Measurements from ENCODE around the gene STK10.
A peak's percentile ranks its signal among the peaks of the same experiment; 100 is the strongest.

STK10 gene

DNA sequence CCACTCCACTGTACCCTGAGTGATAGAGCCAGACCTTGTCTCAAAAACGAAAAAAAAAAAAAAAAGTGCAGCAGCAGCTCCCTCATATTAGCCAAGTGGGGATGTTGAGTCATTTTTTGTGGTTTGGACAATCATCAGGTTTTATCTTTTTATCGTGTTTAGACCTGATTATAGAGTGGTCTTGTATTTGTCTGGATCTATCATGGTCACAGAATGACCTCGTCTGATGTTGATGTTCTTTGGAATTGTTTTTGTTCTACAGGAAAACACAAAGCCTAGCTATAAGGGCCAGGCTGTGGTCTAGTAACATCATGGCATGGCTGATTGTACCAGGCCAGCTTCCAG, 179.9 kb downstream of the STK10 start:
- H3K4me3 ChIP-seq (ENCODE audit: low read depth, low read length), result no peak overlapping the region
- TF ChIP-seq, protein P1, sequence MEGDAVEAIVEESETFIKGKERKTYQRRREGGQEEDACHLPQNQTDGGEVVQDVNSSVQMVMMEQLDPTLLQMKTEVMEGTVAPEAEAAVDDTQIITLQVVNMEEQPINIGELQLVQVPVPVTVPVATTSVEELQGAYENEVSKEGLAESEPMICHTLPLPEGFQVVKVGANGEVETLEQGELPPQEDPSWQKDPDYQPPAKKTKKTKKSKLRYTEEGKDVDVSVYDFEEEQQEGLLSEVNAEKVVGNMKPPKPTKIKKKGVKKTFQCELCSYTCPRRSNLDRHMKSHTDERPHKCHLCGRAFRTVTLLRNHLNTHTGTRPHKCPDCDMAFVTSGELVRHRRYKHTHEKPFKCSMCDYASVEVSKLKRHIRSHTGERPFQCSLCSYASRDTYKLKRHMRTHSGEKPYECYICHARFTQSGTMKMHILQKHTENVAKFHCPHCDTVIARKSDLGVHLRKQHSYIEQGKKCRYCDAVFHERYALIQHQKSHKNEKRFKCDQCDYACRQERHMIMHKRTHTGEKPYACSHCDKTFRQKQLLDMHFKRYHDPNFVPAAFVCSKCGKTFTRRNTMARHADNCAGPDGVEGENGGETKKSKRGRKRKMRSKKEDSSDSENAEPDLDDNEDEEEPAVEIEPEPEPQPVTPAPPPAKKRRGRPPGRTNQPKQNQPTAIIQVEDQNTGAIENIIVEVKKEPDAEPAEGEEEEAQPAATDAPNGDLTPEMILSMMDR (IDR thresholded peaks at IDR 0.05; ENCODE audit: insufficient read depth, low read depth, low read length, missing control alignments), result no peak
- no peak for DNase-seq (ENCODE audit: low read depth)

DNA sequence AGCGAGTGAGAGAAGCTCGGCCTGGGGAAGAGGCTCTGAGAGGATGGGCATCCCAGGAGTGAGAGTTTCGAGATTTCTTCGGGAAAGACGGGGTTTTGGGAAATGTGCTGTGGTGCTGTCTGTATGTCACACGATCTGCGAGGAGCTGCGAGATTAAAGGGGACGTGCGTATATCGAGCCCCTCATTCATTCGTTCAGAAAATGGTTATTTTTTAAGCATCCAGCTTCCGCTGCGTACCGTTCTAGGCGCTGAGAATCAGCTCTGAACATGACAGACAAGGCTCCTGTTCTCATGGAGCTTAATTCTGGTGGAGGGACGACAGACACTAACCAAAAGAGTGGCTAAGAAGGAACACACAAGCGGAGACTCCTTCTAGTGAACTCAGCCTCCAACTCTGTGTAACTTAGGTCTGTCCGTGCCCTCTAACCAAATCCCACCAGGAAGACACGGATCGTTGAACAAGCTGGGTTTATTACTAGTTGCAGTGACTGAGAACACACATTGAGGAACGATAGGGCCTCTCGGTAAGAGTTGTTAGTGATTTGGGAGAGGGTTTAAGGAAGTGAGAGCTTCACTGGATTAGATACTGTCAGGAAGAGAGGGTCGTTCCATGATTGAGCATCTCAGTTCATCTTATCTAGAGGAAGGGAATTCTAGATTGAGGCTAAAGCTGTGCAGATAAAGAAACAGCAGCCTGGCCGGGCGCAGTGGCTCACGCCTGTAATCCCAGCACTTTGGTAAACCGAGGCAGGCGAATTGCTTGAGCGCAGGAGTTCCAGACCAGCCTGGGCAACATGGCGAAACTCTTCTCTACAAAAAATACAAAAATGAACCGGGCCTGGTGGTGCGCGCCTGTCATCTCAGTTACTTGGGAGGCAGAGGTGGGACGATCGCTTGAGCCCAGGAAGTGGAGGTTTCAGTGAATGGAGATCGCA, 180.6 kb downstream of the STK10 start:
- peak overlapping the region; percentile 85 for H3K4me3 ChIP-seq (ENCODE audit: low read depth, low read length)
- DNase-seq (ENCODE audit: low read depth), result peak; percentile 37
- TF ChIP-seq, protein P1 (IDR thresholded peaks at IDR 0.05; ENCODE audit: insufficient read depth, low read depth, low read length, missing control alignments), result no peak

DNA sequence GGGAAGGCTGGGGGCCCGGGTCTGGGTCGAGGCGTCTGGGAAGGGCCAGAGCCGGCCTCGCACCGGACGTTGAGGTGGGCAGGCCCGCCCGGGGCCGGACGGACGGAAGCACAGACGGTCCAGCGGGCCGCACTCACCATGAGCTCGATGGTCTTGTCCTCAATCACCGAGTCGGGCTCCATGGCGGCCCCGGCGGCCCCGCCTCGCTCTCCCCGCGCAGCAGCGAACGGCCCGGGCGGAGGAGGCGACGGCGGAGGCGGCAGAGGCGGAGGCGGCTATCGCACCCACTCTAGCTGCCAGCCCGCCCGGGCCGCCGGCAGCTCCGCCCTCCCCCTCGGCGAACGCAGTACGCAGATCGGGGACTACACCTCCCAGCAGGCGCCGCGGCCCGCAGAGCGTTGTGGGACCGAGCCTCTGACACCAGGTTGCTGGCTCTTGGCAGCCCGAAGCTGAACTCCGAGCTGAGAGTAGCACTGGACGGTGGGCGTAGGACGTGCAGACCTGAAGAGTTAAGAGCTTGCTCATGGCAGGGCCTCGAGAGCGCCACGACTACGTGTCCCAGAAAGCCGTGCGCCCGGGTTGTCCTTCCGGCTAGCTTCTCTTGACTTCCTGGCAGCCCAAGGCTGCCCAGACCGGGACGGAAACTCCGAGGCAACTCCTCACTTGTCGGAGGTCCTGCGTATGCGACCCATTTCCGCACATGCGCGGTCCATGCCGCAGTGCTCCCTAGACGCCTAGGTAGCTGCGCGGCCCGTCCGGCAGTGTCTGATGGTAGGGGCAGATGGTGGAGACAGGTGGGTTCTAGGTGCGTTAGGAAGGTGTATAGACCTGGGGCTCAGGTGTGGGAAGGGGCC, 181.5 kb downstream of the STK10 start, which contains the start of gene FBXW11:
FBXW11 (minus strand) TSS at position 318 of the 854 bp plus-strand sequence; CDS start at position 182, 136 bp downstream.
- H3K4me3 ChIP-seq (ENCODE audit: low read depth, low read length), result peak within 1 kb of the TSS; percentile 85
- TF ChIP-seq, protein P1 (IDR thresholded peaks at IDR 0.05; ENCODE audit: insufficient read depth, low read depth, low read length, missing control alignments), result no peak
- peak; percentile 99 for DNase-seq (ENCODE audit: low read depth)

DNA sequence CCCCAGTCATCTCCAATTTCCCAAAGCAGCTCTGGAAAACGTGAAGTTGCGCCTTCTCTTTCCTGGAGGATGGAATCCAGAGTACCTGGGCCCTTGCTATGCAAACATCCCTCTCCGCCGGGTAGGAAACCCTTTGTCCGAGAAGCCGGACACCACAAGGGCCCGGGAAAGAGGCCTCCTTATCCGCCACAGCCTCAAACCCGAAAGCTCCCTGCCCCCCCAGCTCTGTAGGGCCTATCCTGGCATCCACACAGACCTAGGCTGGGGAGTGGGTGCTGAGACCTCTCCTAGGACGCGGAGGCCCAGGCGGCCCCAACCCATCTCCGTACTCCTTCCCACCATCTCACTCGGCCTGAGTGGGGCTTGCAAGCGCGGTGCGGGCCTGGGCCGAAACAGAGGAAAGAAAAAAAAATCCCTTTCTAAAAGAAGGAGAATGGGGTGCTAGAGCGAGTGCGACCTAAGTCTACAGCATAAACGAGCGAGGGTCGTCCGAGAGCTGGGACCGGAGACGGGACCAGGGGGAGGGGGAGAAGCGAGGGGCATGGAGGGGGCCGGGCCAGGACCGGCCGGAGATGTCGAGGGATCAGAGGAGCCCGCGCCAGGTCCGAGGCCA, 182.2 kb downstream of the STK10 start:
- DNase-seq (ENCODE audit: low read depth), result peak; percentile 24
- TF ChIP-seq, protein P1 (IDR thresholded peaks at IDR 0.05; ENCODE audit: insufficient read depth, low read depth, low read length, missing control alignments), result no peak
- H3K4me3 ChIP-seq (ENCODE audit: low read depth, low read length), result peak overlapping the region; percentile 85

DNA sequence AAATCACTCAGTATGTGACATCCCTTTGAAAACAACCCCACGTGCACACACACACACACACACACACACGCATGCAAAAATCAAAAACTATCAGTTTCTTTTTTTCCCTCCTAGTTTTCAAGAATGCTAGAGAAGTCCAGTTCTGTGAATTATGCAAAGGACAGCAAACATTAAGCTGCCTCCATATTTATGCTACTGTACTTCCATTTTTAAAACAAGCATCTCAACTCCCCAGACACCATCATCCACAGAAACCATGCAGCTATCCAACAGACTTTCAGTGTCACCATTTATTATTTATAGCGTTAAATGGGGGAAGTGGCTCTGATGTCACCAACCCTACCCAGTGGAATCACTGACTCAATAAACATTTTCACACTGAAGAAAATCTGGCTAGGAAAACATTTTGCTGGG, 183.2 kb downstream of the STK10 start:
- H3K4me3 ChIP-seq (ENCODE audit: low read depth, low read length), result peak overlapping the region; percentile 85
- TF ChIP-seq, protein P1 (IDR thresholded peaks at IDR 0.05; ENCODE audit: insufficient read depth, low read depth, low read length, missing control alignments), result no peak
- DNase-seq (ENCODE audit: low read depth), result peak; percentile 50

DNA sequence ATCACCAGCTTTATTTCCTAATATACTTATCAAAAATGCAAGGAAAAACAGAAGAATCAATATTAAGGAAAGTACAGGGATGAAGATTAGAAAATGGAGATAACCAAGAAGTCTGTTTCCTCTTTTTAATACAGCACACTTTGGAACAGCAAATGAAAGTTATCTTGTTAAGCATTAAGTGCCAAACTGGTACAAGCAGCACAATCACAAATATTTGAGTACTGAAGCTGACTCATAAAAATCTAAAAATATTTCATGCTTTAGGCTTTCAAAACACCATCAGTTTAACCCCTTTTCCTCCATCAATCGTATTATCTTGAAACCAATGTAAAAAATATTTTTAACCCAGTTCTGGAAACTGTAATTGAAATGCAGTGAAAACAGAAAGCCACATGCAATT, 184.3 kb downstream of the STK10 start:
- H3K4me3 ChIP-seq (ENCODE audit: low read depth, low read length), result no peak overlapping the region

More for the DNA sequence above, 184.3 kb downstream of the STK10 start:
- TF ChIP-seq, protein P1 (IDR thresholded peaks at IDR 0.05; ENCODE audit: insufficient read depth, low read depth, low read length, missing control alignments), result no peak
- no peak for DNase-seq (ENCODE audit: low read depth)

All from GM12865 (cell line).